Stimulated activated CD4-positive, alpha-beta T cell treated with anti-CD3 and anti-CD28 coated beads, Interleukin-15, amount 100 ng/mL, for 48 hours (primary cell): ENCODE measurements around the gene GKN1.

Experiments used
- DNase-seq, 2 donors: peaks; one replicate each; pipeline ENCODE4 v3.0.0-alpha.2; 2020; ENCODE audit warnings: low read depth in 2 of 2

Gene GKN1

DNA sequence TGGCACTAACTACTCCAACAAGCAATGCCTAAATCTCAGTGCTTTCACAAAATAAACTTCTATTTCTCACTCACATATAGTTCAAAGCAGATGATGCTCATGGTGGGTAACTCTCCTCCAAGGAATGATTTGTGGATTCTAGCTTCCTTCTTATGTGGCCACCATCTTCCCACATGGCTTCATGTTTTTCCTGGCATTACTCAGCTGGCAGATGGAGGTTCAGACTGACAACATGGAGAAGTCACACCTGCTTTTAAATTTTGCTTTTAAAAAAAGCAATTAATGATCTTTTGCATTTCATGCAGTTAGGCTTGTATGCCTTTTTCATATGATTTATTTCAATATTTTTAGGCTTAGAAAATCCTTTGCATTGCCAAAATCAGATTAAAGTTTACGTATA lies 15.4 kb upstream of the GKN1 start:
- no peak for DNase-seq

DNA sequence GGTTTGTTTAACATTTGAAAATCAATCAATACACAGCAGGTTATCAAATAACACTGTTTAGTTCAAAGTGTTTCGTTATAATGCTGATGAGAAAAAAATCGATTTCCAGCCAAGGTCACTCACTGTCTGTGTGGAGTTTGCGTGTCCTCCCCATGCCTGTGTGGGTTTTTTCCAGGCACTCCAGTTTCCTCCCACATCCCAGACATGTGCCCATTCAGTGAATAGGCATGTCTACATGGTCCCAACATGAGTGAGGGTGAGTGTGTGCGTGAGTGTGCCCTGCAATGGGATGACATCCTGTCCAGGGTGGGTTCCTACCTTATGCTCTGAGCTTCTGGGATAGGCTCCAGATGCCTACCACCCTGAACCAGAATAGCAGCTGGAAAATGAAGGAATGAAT lies 13.1 kb upstream of the GKN1 start:
- DNase-seq: no peak

GRCh38 chr2:68964282-68964681 lies 10.2 kb upstream of the GKN1 start:
- no peak for DNase-seq

DNA sequence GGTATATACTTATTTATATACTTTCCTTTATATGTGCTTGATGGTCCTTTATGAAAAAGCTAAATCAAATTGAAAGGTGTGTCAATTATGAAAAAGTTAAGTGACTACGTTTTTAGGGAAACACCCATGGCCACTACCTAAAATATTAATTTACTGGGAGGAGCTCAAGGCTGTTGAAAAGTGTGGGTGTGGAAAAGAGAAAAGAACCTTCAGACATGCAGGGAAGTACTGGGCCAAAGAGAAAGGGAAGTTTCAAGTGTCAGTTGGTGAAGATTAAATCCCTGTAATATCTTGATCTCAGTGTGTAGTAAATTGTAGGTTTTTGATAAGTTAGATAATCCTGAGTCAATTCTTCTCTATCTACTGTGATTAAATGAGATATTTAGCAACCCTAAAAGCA lies 6.2 kb upstream of the GKN1 start:
- no peak for DNase-seq

- DNase-seq: no peak
Measured at GRCh38 chr2:68969736-68970490, 4.5 kb upstream of the GKN1 start.

- no peak for DNase-seq
Measured at GRCh38 chr2:68970566-68971265, 3.7 kb upstream of the GKN1 start.

GRCh38 chr2:68971591-68972231 lies 2.7 kb upstream of the GKN1 start:
- no peak for DNase-seq

DNA sequence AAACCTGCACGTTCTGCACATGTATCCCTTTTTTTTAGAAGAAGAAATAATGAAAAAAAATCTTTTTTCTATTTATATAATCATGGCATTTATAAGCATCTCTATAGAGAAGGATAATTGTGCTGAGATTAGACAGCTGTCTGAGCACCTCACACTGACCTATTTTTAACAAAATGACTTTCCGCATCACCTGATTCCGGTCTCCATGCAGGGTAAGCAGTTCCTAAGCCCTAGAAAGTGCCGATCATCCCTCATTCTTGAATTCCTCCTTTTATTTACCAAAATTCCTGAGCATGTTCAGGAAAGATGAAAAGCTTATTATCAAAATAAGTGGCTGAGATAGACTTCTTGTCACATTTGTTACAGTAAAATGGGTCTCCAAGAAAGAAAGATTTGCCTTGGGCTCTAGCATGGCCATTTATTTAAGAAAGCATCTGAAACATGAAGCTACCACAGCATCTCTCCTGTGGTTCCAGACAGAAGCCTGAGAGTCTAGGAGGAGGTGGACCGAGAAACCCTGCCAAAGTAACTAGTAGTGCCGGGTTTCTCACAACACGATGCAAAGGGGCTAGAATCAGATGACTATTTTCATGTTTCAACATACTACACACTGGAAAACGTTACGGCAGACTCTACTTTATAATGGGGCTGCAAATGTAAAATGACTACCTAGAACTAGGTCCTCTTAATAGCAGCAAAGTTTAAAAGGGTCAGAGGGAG lies 670 bp downstream of the GKN1 start:
- DNase-seq: no peak

GRCh38 chr2:68975844-68976243 lies 1.4 kb downstream of the GKN1 start:
- no peak for DNase-seq

DNA sequence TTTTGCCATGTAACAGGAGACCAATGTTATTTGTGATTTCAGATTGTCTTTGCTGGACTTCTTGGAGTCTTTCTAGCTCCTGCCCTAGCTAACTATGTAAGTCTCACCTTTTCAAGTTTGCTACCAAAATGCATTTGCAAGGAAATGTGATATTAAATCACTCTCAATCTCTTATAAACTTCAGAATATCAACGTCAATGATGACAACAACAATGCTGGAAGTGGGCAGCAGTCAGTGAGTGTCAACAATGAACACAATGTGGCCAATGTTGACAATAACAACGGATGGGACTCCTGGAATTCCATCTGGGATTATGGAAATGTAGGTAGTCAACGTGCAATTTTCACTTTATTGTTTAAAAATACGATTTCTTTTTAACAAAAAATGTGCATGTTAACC lies 3.0 kb downstream of the GKN1 start:
- no peak for DNase-seq

DNA sequence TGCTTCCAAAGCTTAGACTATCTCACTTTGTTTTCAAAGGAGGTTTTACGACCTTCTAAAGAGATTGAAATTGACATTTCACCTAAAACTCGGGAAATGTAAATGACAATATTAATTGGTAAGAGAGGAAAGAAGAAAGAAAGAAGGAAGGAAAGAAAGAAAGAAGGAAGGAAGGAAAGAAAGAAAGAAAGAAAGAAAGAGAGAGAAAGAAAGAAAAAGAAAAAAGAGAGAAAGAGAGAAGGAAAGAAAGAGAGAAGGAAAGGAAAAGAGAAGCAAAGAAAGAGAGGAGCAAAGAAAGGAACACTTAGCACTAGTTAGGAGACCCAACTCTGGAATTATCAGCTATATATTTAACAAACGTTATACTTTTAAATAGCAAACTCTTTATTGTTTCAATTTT lies 3.7 kb downstream of the GKN1 start:
- no peak for DNase-seq

GRCh38 chr2:68980956-68981355 lies 6.5 kb downstream of the GKN1 start:
- no peak for DNase-seq

DNA sequence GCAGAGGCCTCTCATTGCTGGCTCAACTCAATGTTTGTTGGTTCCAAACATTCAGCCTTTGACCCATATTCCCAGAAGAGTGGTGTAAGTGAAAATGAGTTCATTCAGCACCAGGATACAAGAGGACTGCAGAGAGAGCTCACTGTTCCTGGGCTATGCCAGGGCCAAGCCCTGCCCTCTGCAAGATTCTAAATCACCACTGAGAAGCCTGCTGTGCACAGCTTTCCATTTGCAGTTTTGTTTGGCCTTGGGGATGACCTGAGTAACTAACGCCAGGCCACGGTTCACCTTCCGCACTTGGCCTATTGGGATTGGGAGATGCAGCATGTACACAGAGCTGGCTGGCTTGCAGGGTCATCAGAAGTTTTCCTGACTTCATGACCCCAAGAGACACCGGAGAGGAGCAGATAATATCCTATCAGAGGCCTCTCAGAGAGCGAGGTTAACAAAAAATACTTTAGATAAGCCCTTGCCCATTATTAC lies 12.6 kb downstream of the GKN1 start:
- no peak for DNase-seq

GRCh38 chr2:68989035-68989434 lies 14.6 kb downstream of the GKN1 start:
- DNase-seq: no peak

DNA sequence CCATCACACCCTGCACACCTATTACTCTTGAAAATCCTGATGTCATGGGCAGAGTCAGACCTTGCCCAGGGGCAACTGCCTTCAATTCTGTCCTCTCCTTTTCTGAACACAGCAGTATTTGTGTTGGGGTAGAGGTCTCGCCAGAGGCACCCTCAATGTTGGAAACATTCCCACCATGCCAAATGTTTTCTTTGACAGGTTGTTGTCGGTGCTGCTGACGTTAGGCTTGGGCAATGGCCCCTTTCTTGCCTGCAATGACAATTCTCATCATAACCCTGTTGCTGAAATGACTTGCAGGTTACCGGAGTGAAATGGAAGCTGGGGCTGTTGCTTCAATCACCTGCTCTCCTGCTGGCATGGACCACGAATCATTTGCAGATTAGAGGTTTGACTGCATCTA lies 17.9 kb downstream of the GKN1 start:
- DNase-seq: no peak

DNA sequence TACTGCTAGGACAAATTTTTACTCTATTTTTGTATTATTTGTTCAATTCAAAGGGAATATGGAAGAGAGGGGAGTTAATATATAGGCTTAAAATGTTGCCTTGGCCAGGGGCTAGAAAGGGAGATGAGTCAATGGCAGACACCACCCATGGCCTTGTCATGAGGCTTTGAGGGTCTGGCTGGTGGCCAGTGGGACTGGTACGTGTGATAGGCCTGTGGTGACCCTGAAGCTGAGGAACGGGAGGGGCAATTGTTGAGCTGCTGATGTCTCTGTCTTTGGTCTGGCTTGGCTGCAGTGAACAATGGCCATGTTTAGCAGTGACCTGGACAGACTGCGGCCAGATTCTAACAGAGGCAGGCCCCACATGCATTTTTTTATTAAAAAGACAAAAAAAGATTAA lies 18.5 kb downstream of the GKN1 start:
- no peak for DNase-seq

DNA sequence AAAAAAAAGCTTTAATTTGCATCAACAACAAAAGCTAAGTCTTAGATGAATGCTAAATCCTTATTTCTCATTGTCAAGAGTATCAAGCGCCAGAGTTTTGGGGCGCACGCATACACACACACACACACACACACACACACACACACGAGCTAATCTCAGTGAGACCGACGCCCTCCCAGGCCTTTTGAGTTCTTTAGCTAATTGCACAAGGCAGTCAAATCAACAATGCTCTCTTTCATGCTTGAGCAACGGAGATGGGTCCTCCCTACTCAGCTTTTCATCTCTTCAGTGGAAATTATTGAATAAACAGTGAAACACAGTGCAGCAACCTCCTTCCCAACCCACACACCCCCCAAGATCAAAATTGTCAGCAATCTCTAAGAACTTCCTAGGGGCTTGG lies 19.2 kb downstream of the GKN1 start:
- DNase-seq: no peak

DNA sequence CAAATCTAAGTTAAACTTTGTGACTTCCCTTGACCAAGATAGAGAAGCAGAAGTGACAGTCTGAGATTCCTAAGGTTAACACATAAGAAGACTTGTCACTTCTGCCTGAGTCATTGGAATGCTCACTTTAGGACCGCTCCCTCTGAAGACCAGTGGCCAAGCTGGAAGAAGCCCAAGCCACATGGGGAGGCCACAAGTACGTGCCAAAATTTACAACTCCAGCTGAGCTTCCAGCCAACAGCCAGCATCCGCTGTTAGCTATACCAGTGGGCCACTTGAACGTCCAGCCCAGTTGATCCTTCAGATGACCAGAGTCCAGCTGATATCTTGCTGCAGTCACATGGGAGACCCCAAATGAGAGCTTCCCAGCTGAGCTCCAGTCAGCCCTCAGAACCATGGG lies 20.4 kb downstream of the GKN1 start:
- DNase-seq: no peak

GRCh38 chr2:68995916-68996315 lies 21.5 kb downstream of the GKN1 start:
- no peak for DNase-seq

- DNase-seq: no peak
Measured at GRCh38 chr2:68997401-68997800, 23.0 kb downstream of the GKN1 start.

DNA sequence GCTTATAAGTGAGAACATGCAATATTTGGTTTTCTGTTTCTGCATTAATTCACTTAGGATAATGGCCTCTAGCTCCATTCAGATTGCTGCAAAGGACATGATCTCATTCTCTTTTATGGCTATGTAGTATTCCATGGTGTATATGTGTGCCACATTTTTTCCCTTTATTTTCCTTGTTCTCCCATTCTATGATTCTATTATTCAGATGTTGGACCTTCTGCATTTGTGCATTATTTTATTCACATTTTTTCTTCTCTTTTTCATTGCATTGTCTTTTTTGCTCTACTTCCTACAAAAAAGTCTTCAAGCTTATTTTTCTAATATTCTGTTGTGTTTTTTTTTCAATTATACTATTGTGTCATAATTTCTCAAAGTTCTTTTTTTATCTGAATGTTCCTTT lies 27.4 kb downstream of the GKN1 start:
- no peak for DNase-seq

DNA sequence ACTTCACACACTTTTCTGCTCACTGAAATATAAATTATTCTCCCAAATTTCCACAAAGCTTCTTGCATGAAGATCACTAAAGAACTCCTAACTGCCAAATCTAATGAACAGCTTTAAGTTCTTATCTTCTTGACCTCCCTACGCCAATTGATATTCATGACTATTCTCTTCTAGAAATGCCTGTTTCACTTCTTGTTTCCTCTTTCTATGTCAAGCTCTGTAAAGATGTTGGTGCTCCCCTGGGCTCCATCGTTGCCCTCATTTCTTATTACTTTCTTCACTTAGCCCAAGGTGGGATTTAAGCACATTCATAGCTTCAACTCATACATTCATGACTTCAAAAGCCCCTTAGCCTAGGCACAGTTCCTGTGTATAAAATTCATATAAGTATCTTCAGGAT lies 29.3 kb downstream of the GKN1 start:
- DNase-seq: no peak
